ENCODE data around the gene NOS3.
"Not testable (repeated sequence)": the region's sequence is repeated elsewhere in the genome, so short reads cannot be mapped to it uniquely, and the experiment has no call there.

Gene NOS3

GRCh38 chr7:151025924-151026671, 35.3 kb downstream of the NOS3 start:
- POLR2A ChIA-PET = no interaction called here
- DNase-seq = no peak
- Histone ChIP-seq H3K9me3 (ENCODE audit: control extremely low read depth in 1 of 5, control insufficient read depth in 4 of 5, insufficient read depth in 2 of 5, low read depth in 1 of 5, low read length in 4 of 5) (no peaks in the 10 kb centered on the region), H3K27ac (ENCODE audit: insufficient read depth in 1 of 2, low read depth in 1 of 2, low read length in 2 of 2, poor library complexity in 1 of 2, severe bottlenecking in 2 of 2) (peak overlapping the region in 1 of 2 experiments; percentile 10), H3K27me3 (replicated peaks in 2 of 5; ENCODE audit: control insufficient read depth in 4 of 5, insufficient read depth in 5 of 5, low read length in 4 of 5) (peaks cover 0 to 8% (median 2%) of the 10 kb centered on the region in 5 experiments), H3K4me3 (ENCODE audit: control insufficient read depth in 1 of 7, extremely low read depth in 1 of 7, insufficient read depth in 4 of 7, low read depth in 2 of 7, low read length in 6 of 7) (no peak overlapping the region), H3K4me1 (ENCODE audit: control extremely low read depth in 1 of 4, control insufficient read depth in 4 of 4, insufficient read depth in 4 of 4, low read length in 3 of 4) (peaks cover 7 to 18% (median 14%) of the 10 kb centered on the region in 4 experiments), H3K36me3 (ENCODE audit: control insufficient read depth in 4 of 4, insufficient read depth in 4 of 4, low read length in 3 of 4) (peaks cover 0 to under 1% (median 0%) of the 10 kb centered on the region in 4 experiments)
- 95% methylated on average over 2 of the region's 4 CpGs for WGBS (ENCODE audit: insufficient coverage)
- CTCF ChIA-PET = interaction anchor here (1.0 to 6.9 kb wide), 4 partner anchors 8 to 47 kb away, joined by 3 to 61 read pairs (median 4); no protein-coding TSS in a partner anchor

GRCh38 chr7:151026771-151027727, 36.2 kb downstream of the NOS3 start:
- ChIA-PET CTCF (interaction anchor here (1.2 to 6.9 kb wide), 5 partner anchors 9 to 84 kb away, joined by 3 to 61 read pairs (median 8); no protein-coding TSS in a partner anchor), POLR2A (interaction anchor here (1.2 to 1.5 kb wide), 2 partner anchors 9 to 12 kb away, joined by 4 to 7 read pairs; no protein-coding TSS in a partner anchor)
- H3K27ac ChIP-seq (ENCODE audit: insufficient read depth in 1 of 2, low read depth in 1 of 2, low read length in 2 of 2, poor library complexity in 1 of 2, severe bottlenecking in 2 of 2) = peak overlapping the region in 1 of 2 experiments; percentile 89
- H3K36me3 ChIP-seq (ENCODE audit: control insufficient read depth in 4 of 4, insufficient read depth in 4 of 4, low read length in 3 of 4); H3K9me3 ChIP-seq (ENCODE audit: control extremely low read depth in 1 of 5, control insufficient read depth in 4 of 5, insufficient read depth in 2 of 5, low read depth in 1 of 5, low read length in 4 of 5); H3K27me3 ChIP-seq (replicated peaks in 2 of 5; ENCODE audit: control insufficient read depth in 4 of 5, insufficient read depth in 5 of 5, low read length in 4 of 5): not testable (repeated sequence)
- 54% methylated on average over 11 of the region's 19 CpGs for WGBS (ENCODE audit: insufficient coverage)
- H3K4me3 ChIP-seq (ENCODE audit: control insufficient read depth in 1 of 7, extremely low read depth in 1 of 7, insufficient read depth in 4 of 7, low read depth in 2 of 7, low read length in 6 of 7) = peak overlapping the region in 5 of 7 experiments; percentile 72 to 90 (median 87)
- peaks cover 7 to 18% (median 14%) of the 10 kb centered on the region in 4 experiments for H3K4me1 ChIP-seq (ENCODE audit: control extremely low read depth in 1 of 4, control insufficient read depth in 4 of 4, insufficient read depth in 4 of 4, low read length in 3 of 4)
- DNase-seq = peak in 1 of 3 donors; percentile 63

GRCh38 chr7:151027728-151028130, 36.9 kb downstream of the NOS3 start:
- POLR2A ChIA-PET = interaction anchor here (1.1 to 1.5 kb wide), 5 partner anchors 10 to 56 kb away, joined by 3 to 7 read pairs (median 4); partner anchors contain the start of genes FASTK and TMUB1
- H3K27me3 ChIP-seq (replicated peaks in 2 of 5; ENCODE audit: control insufficient read depth in 4 of 5, insufficient read depth in 5 of 5, low read length in 4 of 5); DNase-seq; H3K9me3 ChIP-seq (ENCODE audit: control extremely low read depth in 1 of 5, control insufficient read depth in 4 of 5, insufficient read depth in 2 of 5, low read depth in 1 of 5, low read length in 4 of 5); H3K36me3 ChIP-seq (ENCODE audit: control insufficient read depth in 4 of 4, insufficient read depth in 4 of 4, low read length in 3 of 4): not testable (repeated sequence)
- Histone ChIP-seq H3K4me1 (ENCODE audit: control extremely low read depth in 1 of 4, control insufficient read depth in 4 of 4, insufficient read depth in 4 of 4, low read length in 3 of 4) (peaks cover 7 to 18% (median 14%) of the 10 kb centered on the region in 4 experiments), H3K4me3 (ENCODE audit: control insufficient read depth in 1 of 7, extremely low read depth in 1 of 7, insufficient read depth in 4 of 7, low read depth in 2 of 7, low read length in 6 of 7) (peak overlapping the region; percentile 72 to 90 (median 84)), H3K27ac (ENCODE audit: insufficient read depth in 1 of 2, low read depth in 1 of 2, low read length in 2 of 2, poor library complexity in 1 of 2, severe bottlenecking in 2 of 2) (peak overlapping the region; percentile 47 to 89)
- 4% methylated on average over 14 of the region's 16 CpGs for WGBS (ENCODE audit: insufficient coverage)
- CTCF ChIA-PET = interaction anchor here (0.9 to 5.9 kb wide), 8 partner anchors 9 to 83 kb away, joined by 3 to 39 read pairs (median 6); partner anchors contain the start of gene SLC4A2

- CTCF ChIA-PET = interaction anchor here (0.7 to 5.9 kb wide), 11 partner anchors 9 to 82 kb away, joined by 3 to 39 read pairs (median 6); partner anchors contain the start of gene SLC4A2
- Histone ChIP-seq H3K27me3 (replicated peaks in 2 of 5; ENCODE audit: control insufficient read depth in 4 of 5, insufficient read depth in 5 of 5, low read length in 4 of 5) (peaks cover 0 to 3% (median 0%) of the 10 kb centered on the region in 5 experiments), H3K4me1 (ENCODE audit: control extremely low read depth in 1 of 4, control insufficient read depth in 4 of 4, insufficient read depth in 4 of 4, low read length in 3 of 4) (peaks cover 7 to 18% (median 14%) of the 10 kb centered on the region in 4 experiments), H3K4me3 (ENCODE audit: control insufficient read depth in 1 of 7, extremely low read depth in 1 of 7, insufficient read depth in 4 of 7, low read depth in 2 of 7, low read length in 6 of 7) (peak within 1 kb of the TSS; percentile 72 to 90 (median 84)), H3K27ac (ENCODE audit: insufficient read depth in 1 of 2, low read depth in 1 of 2, low read length in 2 of 2, poor library complexity in 1 of 2, severe bottlenecking in 2 of 2) (peak within 1 kb of the TSS; percentile 75 to 89), H3K9me3 (ENCODE audit: control extremely low read depth in 1 of 5, control insufficient read depth in 4 of 5, insufficient read depth in 2 of 5, low read depth in 1 of 5, low read length in 4 of 5) (no peaks in the 10 kb centered on the region), H3K36me3 (ENCODE audit: control insufficient read depth in 4 of 4, insufficient read depth in 4 of 4, low read length in 3 of 4) (peaks cover 0 to 7% (median under 1%) of the 10 kb centered on the region in 4 experiments)
- DNase-seq = peak; percentile 99
- POLR2A ChIA-PET = interaction anchor here (0.6 to 1.5 kb wide), 7 partner anchors 11 to 118 kb away, joined by 3 to 7 read pairs (median 3); partner anchors contain the start of genes FASTK and TMUB1
- under 1% methylated on average over 45 of the region's 53 CpGs for WGBS (ENCODE audit: insufficient coverage)
Measured at GRCh38 chr7:151028131-151028947, 37.5 kb downstream of the NOS3 start, which contains the start of gene ABCB8. Gene ABCB8, plus strand, starts transcription at chr7:151028450. Its CDS starts 66 bp downstream, at chr7:151028516.

- H3K4me3 ChIP-seq (ENCODE audit: control insufficient read depth in 1 of 7, extremely low read depth in 1 of 7, insufficient read depth in 4 of 7, low read depth in 2 of 7, low read length in 6 of 7) = peak overlapping the region in 6 of 7 experiments; percentile 72 to 90 (median 86)
- ChIA-PET POLR2A (interaction anchor here (0.6 to 1.5 kb wide), 5 partner anchors 10 to 118 kb away, joined by 3 to 7 read pairs (median 3); partner anchors contain the start of genes FASTK and TMUB1), CTCF (interaction anchor here (0.5 to 5.9 kb wide), 10 partner anchors 8 to 82 kb away, joined by 3 to 39 read pairs (median 5); partner anchors contain the start of gene SLC4A2)
- no peaks in the 10 kb centered on the region for H3K9me3 ChIP-seq (ENCODE audit: control extremely low read depth in 1 of 5, control insufficient read depth in 4 of 5, insufficient read depth in 2 of 5, low read depth in 1 of 5, low read length in 4 of 5)
- no peak for DNase-seq
- H3K36me3 ChIP-seq (ENCODE audit: control insufficient read depth in 4 of 4, insufficient read depth in 4 of 4, low read length in 3 of 4) = peaks cover 0 to 8% (median 2%) of the 10 kb centered on the region in 4 experiments
- H3K27me3 ChIP-seq (replicated peaks in 2 of 5; ENCODE audit: control insufficient read depth in 4 of 5, insufficient read depth in 5 of 5, low read length in 4 of 5) = peaks cover 0 to 3% (median 0%) of the 10 kb centered on the region in 5 experiments
- H3K4me1 ChIP-seq (ENCODE audit: control extremely low read depth in 1 of 4, control insufficient read depth in 4 of 4, insufficient read depth in 4 of 4, low read length in 3 of 4) = peaks cover 7 to 18% (median 14%) of the 10 kb centered on the region in 4 experiments
- H3K27ac ChIP-seq (ENCODE audit: insufficient read depth in 1 of 2, low read depth in 1 of 2, low read length in 2 of 2, poor library complexity in 1 of 2, severe bottlenecking in 2 of 2) = peak overlapping the region; percentile 75 to 89
- WGBS (ENCODE audit: insufficient coverage) = 76% methylated on average over 14 of the region's 17 CpGs
Measured at GRCh38 chr7:151028948-151029501, 38.2 kb downstream of the NOS3 start.
